Osteocyte (in vitro differentiated cells): Measurements from ENCODE around the gene CRYBG2. TPM values are rescaled to one million over a fixed set of nuclear protein-coding genes. Genes with fewer than 3 reads are reported as not detected.
"Not testable (repeated sequence)": the region's sequence is repeated elsewhere in the genome, so short reads cannot be mapped to it uniquely, and the experiment has no call there.

Experiments
- DNase-seq: peaks from one replicate; pipeline ENCODE4 v3.0.0; 2021; ENCODE audit warnings: mixed read lengths; ENCODE audit not compliant: unreplicated experiment; ENCODE audit errors: extremely low spot score
- H3K27ac Mint-ChIP-seq: one replicate; pipeline ENCODE4 v1.8.0; 2021; ENCODE audit warnings: mild to moderate bottlenecking, mixed read lengths; ENCODE audit not compliant: unreplicated experiment
- H3K27me3 Mint-ChIP-seq: one replicate; pipeline ENCODE4 v1.8.0; 2021; ENCODE audit warnings: mixed read lengths; ENCODE audit not compliant: unreplicated experiment
- H3K36me3 Mint-ChIP-seq: one replicate; pipeline ENCODE4 v1.8.0; 2021; ENCODE audit warnings: mixed read lengths; ENCODE audit not compliant: unreplicated experiment
- H3K4me1 Mint-ChIP-seq: one replicate; pipeline ENCODE4 v1.8.0; 2021; ENCODE audit warnings: mixed read lengths; ENCODE audit not compliant: unreplicated experiment
- H3K4me3 Mint-ChIP-seq: one replicate; pipeline ENCODE4 v1.8.0; 2021; ENCODE audit warnings: mild to moderate bottlenecking, moderate library complexity, mixed read lengths; ENCODE audit not compliant: unreplicated experiment
- H3K9me3 Mint-ChIP-seq: one replicate; pipeline ENCODE4 v1.8.0; 2021; ENCODE audit warnings: mixed read lengths; ENCODE audit not compliant: unreplicated experiment
- CTCF ChIP-seq: fragments of 200-600 bp; sonication (generic); IDR thresholded peaks from 2 replicates; pipeline ENCODE4 v1.5.0; 2021; ENCODE audit warnings: antibody characterized with exemption, mild to moderate bottlenecking, moderate library complexity
- total RNA-seq: library from RNA; stranded (reverse); gene quantifications from 2 replicates; pipeline ENCODE4 v1.2.1, GENCODE V29; 2021

CRYBG2 gene
- total RNA-seq, 1 donor from 2014 or later = not detected

GRCh38 chr1:26384076-26384475 is 30.1 kb upstream of the CRYBG2 start:
- Mint-ChIP-seq H3K4me1 (no peaks in the 10 kb centered on the region), H3K9me3 (no peaks in the 10 kb centered on the region), H3K27ac (no peak overlapping the region), H3K27me3 (peaks cover 3% of the 10 kb centered on the region), H3K36me3 (no peaks in the 10 kb centered on the region), H3K4me3 (no peak overlapping the region)
- no peak for TF ChIP-seq CTCF
- no peak for DNase-seq

DNA sequence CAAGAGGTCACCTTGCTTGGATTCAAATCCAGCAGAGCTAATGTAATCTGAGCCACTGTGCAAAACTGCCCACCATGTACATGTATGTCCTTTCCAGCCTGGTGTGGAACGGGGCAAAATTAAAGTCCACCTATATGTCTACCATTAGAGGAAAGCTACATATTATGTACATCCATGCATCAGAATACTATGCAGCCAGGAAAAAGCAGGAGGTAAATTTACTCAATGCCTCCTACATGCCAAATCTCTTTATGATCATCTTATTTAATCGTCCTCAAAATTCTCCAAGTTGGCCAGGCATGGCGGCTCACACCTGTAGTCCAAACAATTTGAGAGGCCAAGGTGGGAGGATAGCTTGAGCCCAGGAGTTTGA is 24.9 kb upstream of the CRYBG2 start:
- Mint-ChIP-seq H3K4me1 (peaks cover 22% of the 10 kb centered on the region), H3K36me3 (no peaks in the 10 kb centered on the region), H3K9me3 (no peaks in the 10 kb centered on the region), H3K27me3 (no peaks in the 10 kb centered on the region), H3K27ac (peak overlapping the region; percentile 87), H3K4me3 (no peak overlapping the region)
- DNase-seq = no peak
- TF ChIP-seq CTCF = no peak

DNA sequence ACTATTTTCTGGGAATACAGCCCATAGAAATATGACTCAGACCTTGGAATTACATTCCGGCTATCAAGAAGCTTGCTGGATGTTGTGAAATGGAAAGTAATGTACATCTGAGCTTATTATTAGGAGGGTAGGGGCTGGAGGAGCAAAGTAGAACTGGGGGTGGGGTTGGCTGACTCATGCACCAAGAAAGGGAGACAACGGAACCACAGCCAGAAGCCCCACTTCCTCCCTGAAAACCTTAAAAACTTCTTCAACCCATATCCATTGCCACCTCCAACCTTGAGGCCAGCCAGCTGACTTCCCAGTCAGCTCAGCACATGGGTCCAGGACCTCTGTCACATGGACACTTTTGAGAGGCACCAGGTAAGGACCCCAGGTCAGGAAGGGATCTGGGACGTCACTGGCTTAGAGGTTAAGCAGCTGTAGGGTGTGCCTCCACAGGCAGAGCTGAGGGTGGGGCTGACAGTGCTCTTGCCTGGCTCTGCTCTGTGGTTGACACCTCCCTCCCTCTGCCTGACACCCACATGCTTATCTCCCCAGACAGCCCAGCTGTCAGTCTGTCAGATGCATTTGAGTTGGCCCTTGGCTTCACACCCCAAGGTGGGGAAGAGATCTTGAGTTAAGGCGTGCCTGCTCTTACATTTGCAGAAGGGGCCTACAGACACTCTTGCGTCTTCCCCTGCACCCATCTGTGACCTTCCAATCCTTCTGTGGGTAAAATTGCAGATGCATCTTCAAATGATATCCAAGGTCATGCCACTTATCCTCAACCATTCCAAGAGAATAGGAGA is 24.4 kb upstream of the CRYBG2 start:
- Mint-ChIP-seq H3K27me3 (no peaks in the 10 kb centered on the region), H3K4me1 (peaks cover 23% of the 10 kb centered on the region), H3K27ac (peak overlapping the region; percentile 87), H3K36me3 (no peaks in the 10 kb centered on the region), H3K4me3 (no peak overlapping the region), H3K9me3 (no peaks in the 10 kb centered on the region)
- no peak for DNase-seq
- TF ChIP-seq CTCF = no peak

DNA sequence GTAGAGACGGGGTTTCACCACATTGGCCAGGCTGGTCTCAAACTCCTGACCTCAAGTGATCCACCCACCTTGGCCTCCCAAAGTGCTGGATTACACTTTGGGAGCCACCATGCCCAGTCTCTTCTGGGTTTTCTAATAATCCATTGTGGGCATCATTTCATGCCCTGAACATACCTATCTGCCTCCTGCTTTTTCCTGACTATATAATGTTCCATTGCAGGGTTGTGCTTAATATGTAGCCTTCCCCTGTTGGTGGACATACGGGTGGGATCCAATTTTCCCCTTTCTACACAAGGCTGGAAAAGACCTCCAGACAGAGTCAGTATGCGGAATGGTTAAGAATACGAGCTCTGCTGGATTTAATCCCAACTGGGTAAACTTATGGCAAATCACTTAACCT is 22.1 kb upstream of the CRYBG2 start:
- Mint-ChIP-seq H3K4me3 (no peak overlapping the region), H3K9me3 (no peaks in the 10 kb centered on the region), H3K27ac (no peak overlapping the region), H3K4me1 (peaks cover 23% of the 10 kb centered on the region), H3K27me3 (no peaks in the 10 kb centered on the region), H3K36me3 (no peaks in the 10 kb centered on the region)
- no peak for DNase-seq
- no peak for TF ChIP-seq CTCF

GRCh38 chr1:26375081-26375480 is 21.2 kb upstream of the CRYBG2 start:
- DNase-seq = no peak
- no peak for TF ChIP-seq CTCF
- H3K27me3 Mint-ChIP-seq = no peaks in the 10 kb centered on the region
- H3K27ac Mint-ChIP-seq = no peak overlapping the region
- no peaks in the 10 kb centered on the region for H3K9me3 Mint-ChIP-seq
- no peaks in the 10 kb centered on the region for H3K36me3 Mint-ChIP-seq
- no peak overlapping the region for H3K4me3 Mint-ChIP-seq
- peaks cover 23% of the 10 kb centered on the region for H3K4me1 Mint-ChIP-seq

- H3K27me3 Mint-ChIP-seq, H3K27ac Mint-ChIP-seq, H3K9me3 Mint-ChIP-seq, H3K4me3 Mint-ChIP-seq, H3K36me3 Mint-ChIP-seq, DNase-seq: not testable (repeated sequence)
- H3K4me1 Mint-ChIP-seq = peaks cover 23% of the 10 kb centered on the region
These were observed 20.4 kb upstream of the CRYBG2 start for GRCh38 chr1:26374361-26374760.
